Esophagus squamous epithelium (tissue), 5 donors: ENCODE data around the gene ATP13A4. TPM values are rescaled to one million over a fixed set of nuclear protein-coding genes. Genes with fewer than 3 reads are reported as not detected.

ENCODE experiments used
- DNase-seq: peaks from one replicate; lab custom pipeline; 2025; lab: John Stamatoyannopoulos, UW
- H3K27ac ChIP-seq, 4 donors: fragments of 200-600 bp; sonication (generic); one replicate each; pipeline ENCODE4 v1.5.1; 2016 to 2019; ENCODE audit warnings: mild to moderate bottlenecking in 1 of 4
- H3K27me3 ChIP-seq, 4 donors: fragments of 200-600 bp; sonication (generic); 1 replicate in 3 of 4; 2 replicates in 1 of 4; pipeline versions ENCODE4 v1.5.1 to v1.6.0; 2017 to 2021; ENCODE audit warnings: antibody characterized with exemption in 1 of 4
- H3K36me3 ChIP-seq, 3 donors: fragments of 200-600 bp; sonication (generic); one replicate each; pipeline ENCODE4 v1.5.1; 2016 to 2019
- H3K4me1 ChIP-seq, 3 donors: fragments of 200-600 bp; sonication (generic); one replicate each; pipeline ENCODE4 v1.5.1; 2017 to 2019
- H3K4me3 ChIP-seq, 4 donors: fragments of 200-600 bp; sonication (generic); 1 replicate in 3 of 4; 2 replicates in 1 of 4; pipeline ENCODE4 v1.5.1; 2016 to 2019; ENCODE audit warnings: mild to moderate bottlenecking in 2 of 4, moderate library complexity in 1 of 4
- H3K9me3 ChIP-seq, 3 donors: fragments of 200-600 bp; sonication (generic); one replicate each; pipeline ENCODE4 v1.5.1; 2016 to 2019
- POLR2A ChIP-seq, 4 donors: fragments of 450-650 bp; IDR thresholded peaks; one replicate each; pipeline ENCODE4 v1.6.1; 2017; ENCODE audit warnings: antibody characterized with exemption in 4 of 4, mild to moderate bottlenecking in 4 of 4, moderate library complexity in 3 of 4
- WGBS, 2 donors: methylation state at CpG; one replicate each; pipeline ENCODE4 v1.1.5; 2018; 5-methylcytosine and 5-hydroxymethylcytosine counted together
- intact Hi-C: fragments of 100-400 bp; cut with DNase I; formaldehyde crosslinking; loops from one replicate; pipeline ENCODE4 v1.15.0; 2022
- total RNA-seq, 4 donors: library from RNA; depleted of rRNA; stranded (reverse); fragments of >200 nt; gene quantifications; one replicate each; pipeline ENCODE4 v1.1.0, GENCODE V29; 2016
- TF ChIP-seq, protein P1 (sequence below), 6 experiments: fragments of 450-650 bp in 4 of 6; fragments of 200-600 bp in 2 of 6; sonication (generic) in 2 of 6; IDR thresholded peaks; one replicate each; pipeline ENCODE4 v1.5.1; 2016 to 2019; ENCODE audit warnings: antibody characterized with exemption in 6 of 6, mild to moderate bottlenecking in 4 of 6, moderate library complexity in 4 of 6
- donor health status: DM: yes; HTN: yes; CAD: no.

ATP13A4 gene
- total RNA-seq, 4 donors from 2014 or later, result 24.9 to 59.8 (median 40.5) TPM

DNA sequence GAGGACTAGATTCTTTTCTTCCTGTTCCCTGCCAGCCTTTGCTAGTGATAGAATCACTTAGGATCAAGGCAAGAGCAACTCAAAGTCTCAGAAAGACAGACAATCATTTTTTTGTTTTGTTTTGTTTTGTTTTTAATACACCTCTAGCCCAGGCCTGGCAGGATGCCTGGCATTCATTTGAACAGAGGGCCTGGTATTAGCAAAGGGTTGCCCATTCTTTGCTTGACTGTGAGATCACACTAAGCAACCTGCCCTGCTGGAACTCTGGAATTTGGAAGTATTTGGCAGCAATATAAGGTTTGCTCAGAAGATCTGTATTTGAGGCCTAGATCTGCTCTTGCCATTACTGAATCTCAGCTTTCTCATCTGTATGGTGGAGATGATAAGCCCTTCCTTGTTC, 154.4 kb downstream of the ATP13A4 start:
- DNase-seq, result no peak
- peaks cover 0 to 39% (median 0%) of the 10 kb centered on the region in 3 donors for H3K4me1 ChIP-seq
- no peaks in the 10 kb centered on the region for H3K36me3 ChIP-seq
- intact Hi-C loops, result no loop called here
- H3K27me3 ChIP-seq, result no peaks in the 10 kb centered on the region
- H3K9me3 ChIP-seq, result no peaks in the 10 kb centered on the region
- TF ChIP-seq, protein P1, sequence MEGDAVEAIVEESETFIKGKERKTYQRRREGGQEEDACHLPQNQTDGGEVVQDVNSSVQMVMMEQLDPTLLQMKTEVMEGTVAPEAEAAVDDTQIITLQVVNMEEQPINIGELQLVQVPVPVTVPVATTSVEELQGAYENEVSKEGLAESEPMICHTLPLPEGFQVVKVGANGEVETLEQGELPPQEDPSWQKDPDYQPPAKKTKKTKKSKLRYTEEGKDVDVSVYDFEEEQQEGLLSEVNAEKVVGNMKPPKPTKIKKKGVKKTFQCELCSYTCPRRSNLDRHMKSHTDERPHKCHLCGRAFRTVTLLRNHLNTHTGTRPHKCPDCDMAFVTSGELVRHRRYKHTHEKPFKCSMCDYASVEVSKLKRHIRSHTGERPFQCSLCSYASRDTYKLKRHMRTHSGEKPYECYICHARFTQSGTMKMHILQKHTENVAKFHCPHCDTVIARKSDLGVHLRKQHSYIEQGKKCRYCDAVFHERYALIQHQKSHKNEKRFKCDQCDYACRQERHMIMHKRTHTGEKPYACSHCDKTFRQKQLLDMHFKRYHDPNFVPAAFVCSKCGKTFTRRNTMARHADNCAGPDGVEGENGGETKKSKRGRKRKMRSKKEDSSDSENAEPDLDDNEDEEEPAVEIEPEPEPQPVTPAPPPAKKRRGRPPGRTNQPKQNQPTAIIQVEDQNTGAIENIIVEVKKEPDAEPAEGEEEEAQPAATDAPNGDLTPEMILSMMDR (IDR thresholded peaks at IDR 0.05), result no peak
- TF ChIP-seq POLR2A (IDR thresholded peaks at IDR 0.05), result no peak
- H3K27ac ChIP-seq, result peak overlapping the region; percentile 2 to 64 (median 52)
- no peak overlapping the region for H3K4me3 ChIP-seq

DNA sequence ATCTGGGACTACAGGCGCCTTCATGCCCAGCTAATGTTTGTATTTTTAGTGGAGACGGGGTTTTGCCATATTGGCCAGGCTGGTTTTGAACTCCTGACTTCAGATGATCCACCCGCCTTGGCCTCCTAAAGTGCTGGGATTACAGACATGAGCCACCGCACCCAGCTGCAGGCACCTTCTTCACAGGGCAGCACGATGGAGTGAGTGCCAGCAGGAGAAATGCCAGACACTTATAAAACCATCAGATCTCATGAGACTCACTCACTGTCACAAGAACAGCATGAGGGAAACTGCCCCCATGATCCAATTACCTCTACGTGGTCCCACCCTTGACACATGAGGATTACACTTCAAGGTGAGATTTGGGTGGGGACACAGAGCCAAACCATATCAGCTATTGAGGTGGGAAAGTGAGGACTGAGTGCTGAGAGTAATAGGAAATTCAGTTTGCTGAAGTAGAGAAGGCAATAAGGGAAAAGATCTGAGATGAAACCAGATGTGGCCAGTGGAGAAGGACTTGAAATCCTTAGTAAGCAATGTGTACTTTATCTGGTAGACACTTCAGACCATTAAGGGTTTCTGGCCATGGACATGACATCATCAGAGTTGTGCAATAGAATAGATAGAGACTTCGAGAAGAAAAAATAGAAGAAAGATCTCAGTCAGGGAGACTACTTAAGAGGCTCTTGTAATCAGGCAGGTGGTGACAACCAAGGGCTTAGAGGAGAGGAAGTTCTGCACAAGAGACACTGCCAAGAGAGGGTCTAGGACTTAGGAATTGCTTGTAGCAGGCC, 158.0 kb downstream of the ATP13A4 start:
- no peaks in the 10 kb centered on the region for H3K9me3 ChIP-seq
- H3K4me1 ChIP-seq, result peaks cover 0 to 31% (median 5%) of the 10 kb centered on the region in 3 donors
- WGBS, 2 donors, result 72% methylated on average over 3 to 5 of the region's 7 CpGs
- H3K27ac ChIP-seq, result no peak overlapping the region
- TF ChIP-seq POLR2A (IDR thresholded peaks at IDR 0.05), result no peak
- TF ChIP-seq, protein P1 (IDR thresholded peaks at IDR 0.05), result no peak
- intact Hi-C loops, result no loop called here
- DNase-seq, result no peak
- no peaks in the 10 kb centered on the region for H3K27me3 ChIP-seq
- H3K4me3 ChIP-seq, result no peak overlapping the region
- H3K36me3 ChIP-seq, result no peaks in the 10 kb centered on the region

DNA sequence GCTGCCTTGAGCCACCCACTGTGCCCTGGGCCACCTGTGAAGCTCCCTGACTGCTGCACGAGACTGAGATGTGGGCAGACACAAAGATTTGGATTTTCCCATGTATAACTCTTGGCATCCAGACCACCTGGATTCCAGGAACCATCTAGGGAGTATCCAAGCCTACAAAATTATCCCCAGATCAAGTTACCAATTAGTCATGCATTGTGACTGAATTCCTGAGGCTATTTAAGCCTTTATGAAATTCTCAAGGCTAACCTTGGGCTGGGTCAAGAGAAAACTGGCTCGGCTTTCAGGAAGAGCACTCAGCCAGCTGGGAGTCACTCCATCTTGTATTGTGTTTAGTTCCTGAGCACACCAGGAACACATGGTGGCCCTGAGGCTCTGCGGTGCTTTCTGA, 162.8 kb downstream of the ATP13A4 start:
- peaks cover 0 to 12% (median 5%) of the 10 kb centered on the region in 3 donors for H3K4me1 ChIP-seq
- H3K27me3 ChIP-seq, result no peaks in the 10 kb centered on the region
- TF ChIP-seq POLR2A (IDR thresholded peaks at IDR 0.05), result no peak
- TF ChIP-seq, protein P1 (IDR thresholded peaks at IDR 0.05), result no peak
- 0 to 9% methylated on average over 1 to 3 of the region's 3 CpGs for WGBS, 2 donors
- intact Hi-C loops, result no loop called here
- H3K9me3 ChIP-seq, result no peaks in the 10 kb centered on the region
- H3K27ac ChIP-seq, result peak overlapping the region in 1 of 4 donors; percentile 34
- DNase-seq, result no peak
- no peak overlapping the region for H3K4me3 ChIP-seq
- no peaks in the 10 kb centered on the region for H3K36me3 ChIP-seq

DNA sequence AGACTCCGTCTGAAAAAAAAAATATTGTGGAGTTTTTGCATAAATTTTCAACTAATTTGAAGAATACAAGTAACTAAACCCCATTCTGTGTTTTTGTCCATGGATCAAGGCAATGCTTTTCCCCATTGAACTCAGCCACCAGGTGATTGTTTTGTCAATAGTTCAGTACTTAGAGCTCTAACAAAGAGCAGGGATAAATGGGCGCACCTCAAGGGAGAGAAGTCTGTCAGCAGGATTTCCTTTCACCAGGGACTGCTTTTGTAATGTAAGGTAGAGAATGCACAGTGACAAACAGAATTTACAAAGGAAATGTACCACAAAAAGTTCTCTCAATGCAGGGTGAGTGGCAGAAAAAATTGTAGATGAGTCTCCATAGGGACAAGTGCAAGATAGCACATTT, 165.4 kb downstream of the ATP13A4 start:
- no peaks in the 10 kb centered on the region for H3K27me3 ChIP-seq
- DNase-seq, result no peak
- H3K4me1 ChIP-seq, result peaks cover 0 to 12% (median 5%) of the 10 kb centered on the region in 3 donors
- H3K4me3 ChIP-seq, result no peak overlapping the region
- no peaks in the 10 kb centered on the region for H3K9me3 ChIP-seq
- 44 to 76% methylated on average over 2 of the region's 2 CpGs for WGBS, 2 donors
- TF ChIP-seq POLR2A (IDR thresholded peaks at IDR 0.05), result no peak
- TF ChIP-seq, protein P1 (IDR thresholded peaks at IDR 0.05), result no peak
- intact Hi-C loops, result no loop called here
- no peak overlapping the region for H3K27ac ChIP-seq
- no peaks in the 10 kb centered on the region for H3K36me3 ChIP-seq

DNA sequence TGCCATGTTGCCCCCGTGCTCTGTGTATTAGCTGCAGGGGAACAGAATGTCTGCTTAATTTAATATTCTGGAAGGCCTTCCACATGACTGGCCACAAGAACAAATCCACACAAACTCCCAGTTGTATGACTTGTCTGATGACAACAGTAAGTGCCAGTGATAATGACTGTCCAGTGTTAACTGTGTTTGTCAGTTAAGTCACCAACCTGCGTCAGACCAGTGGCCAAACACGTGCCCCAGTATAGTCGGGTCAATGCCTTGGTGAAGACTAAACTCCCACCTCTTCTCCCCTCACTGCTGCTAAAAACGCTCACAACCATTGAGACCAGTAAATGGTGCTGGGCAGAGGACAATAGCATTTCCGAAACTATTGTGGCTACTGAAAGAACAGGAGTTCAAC, 166.3 kb downstream of the ATP13A4 start:
- H3K27ac ChIP-seq, result no peak overlapping the region
- DNase-seq, result no peak
- H3K36me3 ChIP-seq, result no peaks in the 10 kb centered on the region
- H3K9me3 ChIP-seq, result no peaks in the 10 kb centered on the region
- H3K4me1 ChIP-seq, result peaks cover 0 to 12% (median 5%) of the 10 kb centered on the region in 3 donors
- no peak for TF ChIP-seq POLR2A (IDR thresholded peaks at IDR 0.05)
- TF ChIP-seq, protein P1 (IDR thresholded peaks at IDR 0.05), result no peak
- WGBS, 2 donors, result 76 to 81% methylated on average over 6 of the region's 6 CpGs
- no peak overlapping the region for H3K4me3 ChIP-seq
- H3K27me3 ChIP-seq, result no peaks in the 10 kb centered on the region
- intact Hi-C loops, result no loop called here
